HEK293T (cell line): ENCODE data around the gene RAP1GAP.

Source experiments
- ARNT ChIP-seq: fragments of 450-650 bp; IDR thresholded peaks from 2 replicates; pipeline ENCODE4 v1.6.1; 2017; ENCODE audit warnings: mild to moderate bottlenecking
- FOXA1 ChIP-seq: fragments of 450-650 bp; IDR thresholded peaks from 2 replicates; pipeline ENCODE4 v1.6.1; 2016; ENCODE audit warnings: mild to moderate bottlenecking
- FOXM1 ChIP-seq: fragments of 450-650 bp; IDR thresholded peaks from 2 replicates; pipeline ENCODE4 v1.6.1; 2017; ENCODE audit warnings: mild to moderate bottlenecking, borderline replicate concordance
- L3MBTL2 ChIP-seq: fragments of 450-650 bp; conservative IDR thresholded peaks from 2 replicates; pipeline ENCODE4 v1.6.1; 2016; ENCODE audit warnings: mild to moderate bottlenecking
- LEF1 ChIP-seq: fragments of 450-650 bp; IDR thresholded peaks from 2 replicates; pipeline ENCODE4 v1.6.1; 2017; ENCODE audit warnings: mild to moderate bottlenecking, borderline replicate concordance
- SP1 ChIP-seq: fragments of 450-650 bp; IDR thresholded peaks from 2 replicates; pipeline ENCODE4 v1.6.1; 2017
- SUZ12 ChIP-seq: fragments of 450-650 bp; IDR thresholded peaks from 2 replicates; pipeline ENCODE4 v1.6.1; 2016; ENCODE audit warnings: mild to moderate bottlenecking
- TARDBP ChIP-seq: fragments of 450-650 bp; IDR thresholded peaks from 2 replicates; pipeline ENCODE4 v1.6.1; 2016
- ZNF384 ChIP-seq: fragments of 450-650 bp; IDR thresholded peaks from 2 replicates; pipeline ENCODE4 v1.6.1; 2016

GRCh38 chr1:21631944-21632887, 36.9 kb downstream of the RAP1GAP start:
- no peak for TF ChIP-seq FOXA1
- no peak for TF ChIP-seq FOXM1
- no peak for TF ChIP-seq SP1
- no peak for TF ChIP-seq TARDBP
- no peak for TF ChIP-seq LEF1
- no peak for TF ChIP-seq L3MBTL2
- TF ChIP-seq ZNF384: no peak
- no peak for TF ChIP-seq SUZ12
- TF ChIP-seq ARNT: no peak
